Measurements from ENCODE around the gene WWOX.

DNA sequence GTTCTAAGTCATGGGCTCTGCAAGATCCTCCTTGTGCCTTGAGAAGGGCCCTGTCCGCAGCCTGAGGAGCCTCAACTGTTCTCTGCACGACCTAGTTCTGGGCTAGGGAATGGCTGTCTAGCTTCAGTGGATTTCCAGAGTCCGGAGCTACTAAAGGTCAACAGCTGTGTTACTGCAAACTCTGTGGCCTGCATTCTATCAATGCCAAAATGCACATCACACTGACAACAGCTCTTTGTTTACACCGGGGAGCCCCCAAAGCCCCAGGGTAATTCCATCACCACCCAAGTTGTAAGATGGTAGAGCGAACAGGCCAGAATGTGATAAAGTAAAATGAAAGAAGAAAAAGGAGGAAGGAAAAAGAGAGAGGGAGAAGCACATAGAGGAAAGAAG lies 890.9 kb downstream of the WWOX start:
- TF ChIP-seq EZH2 (IDR thresholded peaks at IDR 0.05; ENCODE audit: borderline replicate concordance, low read depth, low read length, severe bottlenecking), result no peak
- TF ChIP-seq, protein P1, sequence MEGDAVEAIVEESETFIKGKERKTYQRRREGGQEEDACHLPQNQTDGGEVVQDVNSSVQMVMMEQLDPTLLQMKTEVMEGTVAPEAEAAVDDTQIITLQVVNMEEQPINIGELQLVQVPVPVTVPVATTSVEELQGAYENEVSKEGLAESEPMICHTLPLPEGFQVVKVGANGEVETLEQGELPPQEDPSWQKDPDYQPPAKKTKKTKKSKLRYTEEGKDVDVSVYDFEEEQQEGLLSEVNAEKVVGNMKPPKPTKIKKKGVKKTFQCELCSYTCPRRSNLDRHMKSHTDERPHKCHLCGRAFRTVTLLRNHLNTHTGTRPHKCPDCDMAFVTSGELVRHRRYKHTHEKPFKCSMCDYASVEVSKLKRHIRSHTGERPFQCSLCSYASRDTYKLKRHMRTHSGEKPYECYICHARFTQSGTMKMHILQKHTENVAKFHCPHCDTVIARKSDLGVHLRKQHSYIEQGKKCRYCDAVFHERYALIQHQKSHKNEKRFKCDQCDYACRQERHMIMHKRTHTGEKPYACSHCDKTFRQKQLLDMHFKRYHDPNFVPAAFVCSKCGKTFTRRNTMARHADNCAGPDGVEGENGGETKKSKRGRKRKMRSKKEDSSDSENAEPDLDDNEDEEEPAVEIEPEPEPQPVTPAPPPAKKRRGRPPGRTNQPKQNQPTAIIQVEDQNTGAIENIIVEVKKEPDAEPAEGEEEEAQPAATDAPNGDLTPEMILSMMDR (IDR thresholded peaks at IDR 0.05; ENCODE audit: extremely low read depth in 1 of 2, insufficient read depth in 1 of 2, low read depth in 1 of 2, low read length in 2 of 2), result no peak
- TF ChIP-seq POLR2AphosphoS5 (IDR thresholded peaks at IDR 0.05; ENCODE audit: insufficient read depth, low read depth, low read length), result no peak
- no peak for TF ChIP-seq POLR2A (IDR thresholded peaks at IDR 0.05; ENCODE audit: low read depth, low read length)
- TF ChIP-seq MYC (IDR thresholded peaks at IDR 0.05; ENCODE audit: low read depth, low read length), result no peak
